ENCODE data around the gene COL9A3.

DNA sequence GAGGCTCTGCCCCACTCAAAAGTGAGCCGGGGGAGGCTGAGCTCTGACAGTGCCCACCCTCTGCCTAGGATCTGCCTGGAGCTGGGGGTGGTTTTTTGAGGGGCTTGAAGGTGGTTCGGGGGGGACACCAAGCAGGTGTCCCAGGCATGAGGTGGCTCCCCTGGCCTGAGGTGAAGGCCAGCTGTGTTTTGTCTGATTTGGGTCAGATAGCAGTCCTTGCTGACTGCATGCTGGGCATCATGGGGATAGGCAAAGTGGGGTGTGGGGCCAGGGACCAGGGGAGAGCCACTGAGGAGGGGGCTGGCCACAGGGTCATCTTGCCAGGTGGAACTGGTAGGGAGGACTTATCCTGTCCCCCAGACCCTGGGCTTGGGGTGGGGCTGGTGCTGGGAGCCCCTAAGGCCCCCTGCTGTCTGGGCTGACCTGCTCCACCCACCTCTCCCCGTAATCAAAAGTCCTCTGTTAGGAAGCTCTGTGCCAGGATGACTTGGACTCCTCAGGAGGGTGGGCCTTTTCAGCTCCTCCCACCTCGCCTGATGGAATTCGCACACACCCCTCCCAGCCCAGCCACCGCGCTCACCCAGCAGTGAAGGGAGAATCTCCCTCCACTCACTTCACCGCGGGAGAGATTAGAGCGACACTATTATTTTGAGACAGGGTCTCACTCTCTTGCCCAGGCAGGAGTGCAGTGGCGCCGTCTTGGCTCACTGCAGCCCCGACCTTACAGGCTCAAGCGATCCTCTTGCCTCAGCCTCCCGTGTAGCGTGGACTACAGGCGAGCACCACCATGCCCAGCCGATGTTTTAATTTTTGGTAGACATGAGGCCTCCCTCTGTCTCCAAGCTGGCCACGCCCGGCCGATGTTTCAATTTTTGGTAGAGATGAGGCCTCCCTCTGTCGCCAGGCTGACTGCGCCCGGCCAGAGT is 1.5 kb upstream of the COL9A3 start:
- TF ChIP-seq, protein P1, sequence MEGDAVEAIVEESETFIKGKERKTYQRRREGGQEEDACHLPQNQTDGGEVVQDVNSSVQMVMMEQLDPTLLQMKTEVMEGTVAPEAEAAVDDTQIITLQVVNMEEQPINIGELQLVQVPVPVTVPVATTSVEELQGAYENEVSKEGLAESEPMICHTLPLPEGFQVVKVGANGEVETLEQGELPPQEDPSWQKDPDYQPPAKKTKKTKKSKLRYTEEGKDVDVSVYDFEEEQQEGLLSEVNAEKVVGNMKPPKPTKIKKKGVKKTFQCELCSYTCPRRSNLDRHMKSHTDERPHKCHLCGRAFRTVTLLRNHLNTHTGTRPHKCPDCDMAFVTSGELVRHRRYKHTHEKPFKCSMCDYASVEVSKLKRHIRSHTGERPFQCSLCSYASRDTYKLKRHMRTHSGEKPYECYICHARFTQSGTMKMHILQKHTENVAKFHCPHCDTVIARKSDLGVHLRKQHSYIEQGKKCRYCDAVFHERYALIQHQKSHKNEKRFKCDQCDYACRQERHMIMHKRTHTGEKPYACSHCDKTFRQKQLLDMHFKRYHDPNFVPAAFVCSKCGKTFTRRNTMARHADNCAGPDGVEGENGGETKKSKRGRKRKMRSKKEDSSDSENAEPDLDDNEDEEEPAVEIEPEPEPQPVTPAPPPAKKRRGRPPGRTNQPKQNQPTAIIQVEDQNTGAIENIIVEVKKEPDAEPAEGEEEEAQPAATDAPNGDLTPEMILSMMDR (IDR thresholded peaks at IDR 0.05; ENCODE audit: low read length), result no peak
- no peak for TF ChIP-seq EZH2phosphoT487 (IDR thresholded peaks at IDR 0.05; ENCODE audit: low read length)

All from MM.1S (cell line).